ENCODE measurements around the gene CYP8B1.

GRCh38 chr3:42841332-42841731 lies 34.3 kb downstream of the CYP8B1 start:
- TF ChIP-seq FOXM1 (CRISPR knock-in tag; IDR thresholded peaks at IDR 0.05) (no peak), KDM5B (CRISPR knock-in tag; IDR thresholded peaks at IDR 0.05; ENCODE audit: borderline replicate concordance) (no peak), ZNF143 (CRISPR knock-in tag; IDR thresholded peaks at IDR 0.05) (no peak), ATRX (CRISPR knock-in tag; IDR thresholded peaks at IDR 0.05; ENCODE audit: borderline replicate concordance) (no peak), SIN3A (IDR thresholded peaks at IDR 0.05; ENCODE audit: borderline replicate concordance, low read depth, low read length) (no peak)

All from HepG2 (cell line).